HG03378 (cell line): ENCODE data around the gene PLPP3.

ENCODE experiments used
- ATAC-seq: cut with Tn5 transposase; IDR thresholded peaks from one replicate; pipeline ENCODE4 v1.9.1; 2021; ENCODE audit warnings: mild to moderate bottlenecking, moderate library complexity; ENCODE audit not compliant: unreplicated experiment

The PLPP3 gene

DNA sequence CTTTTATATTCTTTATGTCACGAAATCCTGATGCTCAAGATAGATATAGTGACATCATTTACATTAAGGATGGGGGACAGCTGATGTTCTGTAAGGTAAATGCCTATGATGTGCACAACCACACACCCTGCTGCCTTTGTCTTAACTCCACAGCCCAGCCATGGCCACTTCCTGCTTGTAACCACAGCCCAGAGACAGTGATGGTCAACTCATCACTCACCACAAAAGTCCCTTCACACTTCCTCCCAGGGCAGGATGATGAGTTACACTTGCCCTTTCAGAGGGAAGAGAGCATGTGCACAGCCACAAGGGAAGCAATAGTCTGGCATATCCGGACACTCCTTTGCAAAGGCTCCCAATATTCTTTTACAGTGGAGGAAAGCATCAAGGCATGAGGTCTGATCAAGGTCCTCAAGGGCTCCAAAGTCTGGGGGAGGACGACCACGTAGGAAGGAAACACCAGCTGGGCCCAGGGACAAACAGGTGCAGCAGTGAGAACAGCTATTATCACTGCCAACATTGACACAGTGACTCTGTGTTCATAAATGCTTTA, 53.8 kb downstream of the PLPP3 start:
- ATAC-seq, result peak; percentile 92

DNA sequence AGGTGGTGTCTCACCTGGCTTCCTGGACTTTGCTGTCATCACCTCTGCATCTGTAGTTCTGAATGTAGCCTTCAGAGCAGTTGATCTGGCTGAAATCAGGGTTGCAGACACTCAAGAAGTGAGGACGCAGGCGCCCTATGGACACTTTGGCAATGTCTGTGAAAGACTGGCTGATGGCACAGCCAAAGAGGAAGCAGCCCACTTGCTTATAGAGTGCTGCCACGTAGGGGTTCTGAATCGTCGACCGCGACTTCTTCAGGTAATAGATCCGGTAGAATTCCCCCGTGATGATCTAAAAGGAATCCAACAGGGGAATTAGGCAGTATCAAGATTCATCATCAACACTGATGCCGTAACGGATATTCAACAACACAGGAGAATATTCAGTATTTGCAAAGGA, 55.1 kb downstream of the PLPP3 start:
- ATAC-seq, result no peak

DNA sequence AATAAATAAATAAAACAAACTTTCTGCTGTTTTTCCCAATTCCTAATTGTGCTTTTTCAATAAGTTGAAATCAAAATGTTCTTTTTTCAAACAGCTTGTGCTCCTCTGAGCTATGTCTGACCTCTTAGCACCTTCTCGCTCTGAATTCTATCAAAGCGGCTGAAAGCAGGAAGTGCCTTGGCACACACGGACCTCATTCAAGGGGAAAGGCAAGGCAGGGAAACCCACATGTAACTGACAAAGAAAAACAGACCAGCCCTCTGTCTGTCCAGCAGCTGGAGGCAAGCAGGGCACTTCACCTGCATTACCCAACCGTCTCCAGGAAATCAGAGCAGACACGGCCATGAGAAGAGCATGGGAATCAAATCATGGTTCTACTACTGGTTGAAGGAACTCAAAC, 56.7 kb downstream of the PLPP3 start:
- ATAC-seq, result no peak

DNA sequence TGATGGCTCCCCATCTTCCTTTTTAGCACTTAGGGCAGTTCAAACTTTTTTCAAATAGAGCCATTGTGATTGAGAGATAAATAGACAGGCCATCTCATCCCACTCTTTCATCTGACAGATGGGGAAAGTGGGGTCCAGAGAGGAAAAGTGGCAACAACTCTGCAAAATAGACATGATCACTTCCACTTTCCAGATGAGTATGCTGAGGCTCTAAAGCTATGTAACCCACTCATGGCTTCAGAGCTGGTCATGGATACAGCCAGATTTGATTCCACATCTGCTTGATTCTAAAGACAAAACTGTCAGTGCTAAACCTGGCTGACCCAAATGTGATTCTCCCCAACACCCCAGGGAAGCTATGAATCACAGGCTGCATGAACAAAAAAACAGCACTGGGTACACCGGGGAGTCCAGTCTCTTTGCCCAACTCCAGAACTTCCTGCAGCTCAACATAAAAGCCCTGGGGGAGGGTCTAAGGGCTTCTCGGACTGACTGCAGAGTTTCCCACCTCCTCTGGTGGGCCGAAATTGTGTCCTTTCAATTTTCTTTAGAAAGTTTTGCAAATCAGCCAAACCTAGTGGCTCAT, 59.3 kb downstream of the PLPP3 start:
- ATAC-seq, result no peak

DNA sequence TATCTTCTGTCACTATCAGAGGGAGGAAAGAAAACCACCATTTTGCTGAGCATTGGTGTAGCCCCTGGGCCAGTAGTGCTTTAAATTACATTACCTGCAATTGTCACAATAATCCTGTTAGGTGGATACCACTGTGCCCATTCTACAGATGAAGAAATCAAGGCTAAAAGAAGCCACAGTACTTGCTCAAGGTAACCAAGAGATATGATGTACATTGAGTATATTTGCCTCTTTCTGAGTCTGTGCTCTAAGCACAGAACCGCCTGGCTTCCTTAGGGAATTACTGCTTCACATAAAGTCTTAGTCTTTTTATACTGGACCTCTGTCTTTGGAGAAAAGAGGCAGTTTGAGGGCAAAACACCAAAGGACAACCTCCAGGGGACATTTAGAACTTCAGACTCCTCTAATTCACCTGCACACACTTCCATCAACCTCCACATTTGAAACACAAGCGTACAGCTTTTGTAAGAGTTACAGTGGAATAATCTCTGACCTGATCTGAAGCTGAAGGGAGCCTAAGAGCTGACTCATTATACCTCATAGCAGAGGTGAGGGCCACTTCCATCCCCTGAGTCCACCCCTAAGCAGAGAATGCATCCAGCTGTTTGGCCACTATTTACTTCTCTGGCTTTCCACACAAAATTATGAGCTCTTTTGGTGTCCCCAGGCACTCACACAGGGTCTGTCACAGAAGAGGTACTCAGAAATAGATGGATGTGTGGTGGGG, 61.8 kb downstream of the PLPP3 start:
- no peak for ATAC-seq

DNA sequence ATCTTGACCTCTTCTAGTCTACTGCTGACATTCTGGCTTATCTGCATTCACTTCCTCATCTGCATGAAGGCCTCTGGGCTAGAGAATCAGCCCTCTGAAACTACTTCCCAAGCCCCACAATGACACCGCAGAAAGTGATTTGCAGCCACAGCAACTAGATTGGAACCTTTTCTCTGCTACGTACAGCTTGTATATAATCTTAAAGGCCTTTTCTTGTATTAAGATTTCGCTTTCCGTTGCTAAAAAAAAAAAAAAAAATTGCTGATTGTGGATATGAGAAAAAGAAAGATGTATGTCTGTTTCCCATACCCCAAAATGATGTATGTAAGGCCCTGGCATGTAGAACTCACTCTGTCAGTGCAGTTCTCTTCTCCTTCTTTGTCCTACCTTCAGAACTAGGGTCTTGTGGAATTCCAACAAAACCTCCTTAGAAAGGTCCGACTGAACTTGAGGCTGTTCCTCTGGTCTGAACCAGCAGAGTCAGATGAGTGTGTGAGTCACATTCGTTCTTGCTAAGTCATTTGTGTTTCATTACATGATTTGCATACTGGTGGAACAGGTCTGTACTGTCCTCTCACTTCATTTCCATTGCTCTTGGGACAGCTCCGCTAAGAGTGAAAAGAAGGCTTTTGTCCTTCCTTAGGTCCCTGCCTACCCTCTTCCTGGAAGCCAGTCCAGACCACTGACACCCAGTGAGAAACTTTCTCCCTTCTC, 62.7 kb downstream of the PLPP3 start:
- peak; percentile 93 for ATAC-seq

DNA sequence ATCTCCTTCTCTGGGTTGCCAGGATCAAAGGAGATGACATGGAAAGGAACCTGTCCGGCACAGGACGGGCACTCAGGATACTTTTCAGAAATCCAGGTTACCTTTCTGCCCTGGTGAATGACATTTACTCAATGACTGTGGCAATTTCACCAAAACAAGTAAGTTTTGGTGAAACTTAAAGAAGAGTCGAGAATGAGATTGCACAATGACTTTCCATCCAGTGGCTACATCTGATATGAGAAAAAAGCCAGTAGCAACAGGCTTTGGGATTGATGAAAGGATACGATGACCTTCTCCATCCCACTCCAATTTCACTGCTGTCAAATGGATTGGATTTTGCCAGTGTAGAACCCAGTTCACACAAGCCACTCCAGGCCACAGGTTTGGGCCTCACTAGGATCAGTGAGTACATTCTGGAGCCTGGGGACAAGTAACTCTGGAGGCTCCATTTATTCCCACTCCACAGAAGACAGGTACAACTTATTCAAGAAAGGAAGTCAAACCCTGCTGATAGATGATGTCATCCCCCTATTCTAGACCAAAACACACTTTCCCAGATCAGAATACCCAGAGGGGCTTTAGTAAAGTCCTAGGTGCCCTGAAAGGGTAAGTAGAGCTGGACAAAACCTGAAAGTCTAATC, 63.3 kb downstream of the PLPP3 start:
- ATAC-seq, result no peak

DNA sequence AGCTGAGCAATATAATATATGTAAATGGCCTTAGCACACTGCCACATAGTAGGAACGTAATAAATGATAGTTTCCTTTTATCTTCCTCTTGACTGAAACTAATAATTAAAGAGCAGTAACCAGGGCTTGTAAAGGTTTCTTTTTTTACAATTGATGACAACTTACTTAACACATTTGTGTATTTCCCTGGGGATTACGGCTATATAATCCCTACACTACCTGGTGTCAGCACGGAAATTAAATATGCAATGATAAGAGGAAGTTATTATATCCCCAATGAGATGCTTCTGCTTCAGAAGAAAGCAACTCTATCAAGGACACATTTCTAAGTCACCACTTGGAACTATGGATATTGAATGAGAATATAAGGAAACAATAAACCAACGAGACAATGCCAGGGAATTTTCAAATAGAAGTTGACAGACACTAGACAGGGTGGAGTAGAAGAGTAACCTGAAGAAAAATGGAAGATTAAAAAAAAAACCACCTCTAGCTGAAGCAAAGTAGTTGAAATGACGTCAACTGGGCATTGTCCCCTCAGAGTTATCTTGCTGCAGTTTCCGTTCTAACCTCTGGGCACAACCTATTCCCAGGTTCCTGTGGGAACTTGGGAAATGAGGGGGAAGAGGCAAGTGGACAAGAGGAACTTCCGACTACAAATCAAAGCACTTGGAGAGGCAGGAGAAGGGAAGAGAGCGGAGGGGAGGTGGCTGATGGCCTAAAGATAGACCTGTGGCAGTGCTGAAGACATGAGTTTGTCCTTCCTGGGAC, 66.5 kb downstream of the PLPP3 start:
- ATAC-seq, result no peak

DNA sequence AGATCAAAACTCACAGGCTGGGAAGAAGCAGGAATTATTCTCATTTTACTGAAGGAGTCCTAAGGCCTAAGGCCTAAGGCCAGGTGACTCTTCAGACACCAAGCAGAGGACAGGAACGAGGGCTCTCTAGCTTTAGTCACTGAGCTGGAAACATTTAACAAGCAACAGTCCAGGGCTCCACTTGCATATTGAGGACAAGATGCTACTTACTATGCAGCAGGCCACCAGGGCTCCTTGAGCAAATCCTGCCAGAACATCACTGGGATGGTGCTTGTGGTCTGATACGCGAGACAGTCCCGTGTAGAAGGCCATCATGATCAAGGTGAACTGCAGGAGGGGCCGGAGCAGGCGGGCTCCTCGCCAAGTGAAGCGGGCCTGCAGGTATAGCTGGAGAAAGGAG, 67.6 kb downstream of the PLPP3 start:
- no peak for ATAC-seq

DNA sequence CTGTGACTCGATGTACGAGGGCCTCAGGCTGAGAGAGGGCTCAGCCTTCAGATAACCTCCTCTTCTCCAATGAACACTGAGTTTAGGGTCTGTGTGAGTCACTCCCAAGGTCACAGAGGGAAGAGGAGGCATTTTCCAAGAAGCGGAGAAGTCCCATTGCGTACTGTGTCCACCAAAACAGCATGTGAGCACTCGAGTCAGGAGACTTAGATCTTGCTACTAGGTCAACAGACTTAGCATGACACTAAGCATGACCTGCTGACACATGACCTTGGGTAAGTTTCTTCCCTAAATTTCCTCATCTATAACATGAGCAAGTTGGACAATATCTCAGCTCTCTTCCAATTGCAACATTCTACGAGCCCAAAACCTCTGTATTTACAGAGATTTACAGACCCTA, 68.0 kb downstream of the PLPP3 start:
- ATAC-seq, result no peak

DNA sequence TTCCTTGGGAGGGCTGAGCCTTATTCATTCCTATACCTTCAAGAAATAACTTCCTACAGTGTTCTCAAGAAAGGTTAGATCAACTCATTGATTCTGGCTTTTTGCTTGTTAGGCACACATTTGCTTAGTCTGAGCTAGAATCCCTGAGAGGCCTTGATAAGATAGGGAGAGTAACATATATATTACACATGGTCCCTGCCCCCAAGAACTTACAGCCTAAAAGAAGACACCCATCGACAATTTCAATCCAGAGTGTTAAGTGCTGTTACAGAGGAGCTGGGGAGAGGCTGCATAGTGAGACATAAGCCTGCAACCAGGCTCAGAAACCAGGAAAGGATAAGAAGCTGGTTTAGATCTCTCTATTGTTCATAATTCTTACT, 68.7 kb downstream of the PLPP3 start:
- ATAC-seq, result no peak

DNA sequence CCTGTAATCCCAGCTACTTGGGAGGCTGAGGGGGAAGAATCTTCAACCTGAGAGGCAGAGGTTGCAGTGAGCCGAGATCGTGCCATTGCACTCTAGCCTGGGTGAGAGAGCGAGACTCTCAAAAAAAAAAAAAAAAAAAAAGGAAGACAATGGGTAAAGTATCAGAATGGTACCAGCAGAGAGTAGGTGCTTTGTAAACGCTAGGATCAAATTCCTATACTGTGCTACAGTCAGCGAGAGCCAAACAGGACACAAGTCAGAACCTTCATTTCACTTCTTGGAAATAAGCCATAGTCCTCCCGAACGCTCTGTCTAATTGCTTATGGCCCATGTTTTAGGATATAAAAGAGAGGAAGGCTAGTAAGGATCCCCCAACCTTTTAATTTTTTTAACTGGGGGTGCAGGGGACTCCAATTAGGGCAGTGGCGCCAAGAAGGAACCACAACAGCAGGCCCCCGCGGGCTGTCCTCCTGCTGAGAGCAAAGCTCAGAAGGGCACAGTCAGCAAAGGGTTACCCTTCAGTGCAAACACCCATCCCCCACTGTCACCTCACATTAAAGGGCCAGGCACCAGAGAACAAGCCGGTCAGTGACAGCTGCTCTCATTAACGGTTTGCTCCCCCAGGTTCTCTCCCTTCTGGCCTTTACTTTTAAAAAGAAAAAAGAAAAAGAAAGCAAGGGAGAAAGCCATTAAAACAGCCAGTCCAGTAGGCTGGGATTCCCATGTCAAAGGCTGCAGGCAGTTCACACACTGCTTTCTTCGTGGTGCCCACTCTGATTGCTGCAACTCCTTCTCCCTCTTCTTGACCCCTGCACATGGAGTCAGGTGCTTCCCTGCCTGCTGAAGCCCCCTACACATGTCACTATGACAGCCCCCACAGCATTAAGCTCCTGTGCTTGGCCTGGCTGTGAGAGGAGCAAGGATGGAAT, 69.4 kb downstream of the PLPP3 start:
- ATAC-seq, result no peak

DNA sequence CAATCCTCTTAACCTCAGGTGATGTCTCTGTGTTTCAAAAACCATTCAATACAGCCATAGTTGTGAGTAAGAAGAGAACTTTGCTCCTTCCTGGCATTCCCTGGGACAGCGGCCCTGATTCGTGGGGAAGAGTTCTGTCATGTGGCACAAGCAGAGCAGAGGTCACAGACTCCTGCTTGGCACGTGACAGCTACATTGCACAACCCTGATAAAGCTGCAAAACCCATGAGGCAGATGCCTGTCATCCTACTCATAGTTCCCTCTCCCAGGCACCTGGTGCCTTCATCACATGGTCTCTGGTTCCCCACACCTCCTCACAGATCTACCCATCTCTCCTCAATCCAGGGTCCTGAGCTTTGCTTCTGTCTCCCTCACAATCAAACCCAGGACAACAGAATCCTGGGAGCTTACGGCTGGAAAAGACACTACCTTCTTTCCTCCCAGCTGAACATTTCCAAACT, 70.8 kb downstream of the PLPP3 start:
- ATAC-seq, result no peak

DNA sequence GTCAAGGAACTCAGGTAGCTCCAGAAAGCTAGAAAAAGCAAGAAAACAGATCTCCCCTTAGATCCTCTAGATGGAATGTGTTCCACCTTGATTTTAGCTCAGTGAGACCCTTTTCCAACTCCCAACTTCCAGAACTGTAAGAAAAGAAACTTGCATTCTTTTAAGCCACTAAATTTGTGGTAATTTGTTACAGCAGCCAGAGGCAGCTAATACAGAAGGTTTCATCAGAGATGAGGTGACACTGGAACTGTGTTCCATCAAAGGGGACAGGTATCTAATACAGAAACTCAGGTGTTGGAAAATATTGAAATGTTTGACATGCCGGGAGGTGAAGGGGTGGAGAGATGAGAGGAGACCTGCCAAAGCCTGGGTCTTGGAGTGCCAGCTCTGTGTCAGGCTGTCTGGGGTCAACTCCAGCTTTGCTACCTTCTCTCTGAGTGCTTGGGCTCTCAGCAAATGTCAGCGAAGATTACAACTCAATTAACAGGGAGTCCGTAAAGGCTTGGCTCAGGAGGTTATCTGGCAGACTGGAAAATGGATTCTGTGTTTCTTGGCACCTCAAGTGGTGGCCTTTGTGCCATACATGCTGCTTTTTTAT, 71.3 kb downstream of the PLPP3 start:
- ATAC-seq, result no peak

DNA sequence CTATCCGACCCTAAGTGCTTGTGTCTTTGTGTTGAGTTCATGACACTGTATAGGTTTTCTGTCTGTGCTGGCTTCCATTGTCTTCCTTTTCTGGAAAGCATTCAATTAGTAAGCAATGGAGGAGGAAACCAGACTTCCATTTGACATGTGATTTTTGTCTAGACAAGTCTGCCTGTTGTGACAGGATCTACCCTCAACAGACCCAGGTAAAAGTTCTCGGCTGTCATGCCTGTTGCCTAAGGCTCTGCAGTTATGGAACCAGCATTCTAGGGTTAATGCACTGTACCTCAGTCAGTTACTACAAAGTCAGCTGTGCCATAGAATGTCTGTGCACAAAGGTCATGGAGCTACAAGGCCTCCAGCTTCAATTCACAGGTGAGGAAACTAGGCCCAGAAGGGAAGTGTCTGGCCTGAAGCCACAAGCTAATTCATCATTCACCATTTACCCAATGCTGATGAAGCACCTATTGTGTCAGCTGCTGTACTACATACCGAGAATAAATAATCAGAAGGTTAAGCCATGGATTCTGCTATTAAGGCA, 72.3 kb downstream of the PLPP3 start:
- ATAC-seq, result no peak

DNA sequence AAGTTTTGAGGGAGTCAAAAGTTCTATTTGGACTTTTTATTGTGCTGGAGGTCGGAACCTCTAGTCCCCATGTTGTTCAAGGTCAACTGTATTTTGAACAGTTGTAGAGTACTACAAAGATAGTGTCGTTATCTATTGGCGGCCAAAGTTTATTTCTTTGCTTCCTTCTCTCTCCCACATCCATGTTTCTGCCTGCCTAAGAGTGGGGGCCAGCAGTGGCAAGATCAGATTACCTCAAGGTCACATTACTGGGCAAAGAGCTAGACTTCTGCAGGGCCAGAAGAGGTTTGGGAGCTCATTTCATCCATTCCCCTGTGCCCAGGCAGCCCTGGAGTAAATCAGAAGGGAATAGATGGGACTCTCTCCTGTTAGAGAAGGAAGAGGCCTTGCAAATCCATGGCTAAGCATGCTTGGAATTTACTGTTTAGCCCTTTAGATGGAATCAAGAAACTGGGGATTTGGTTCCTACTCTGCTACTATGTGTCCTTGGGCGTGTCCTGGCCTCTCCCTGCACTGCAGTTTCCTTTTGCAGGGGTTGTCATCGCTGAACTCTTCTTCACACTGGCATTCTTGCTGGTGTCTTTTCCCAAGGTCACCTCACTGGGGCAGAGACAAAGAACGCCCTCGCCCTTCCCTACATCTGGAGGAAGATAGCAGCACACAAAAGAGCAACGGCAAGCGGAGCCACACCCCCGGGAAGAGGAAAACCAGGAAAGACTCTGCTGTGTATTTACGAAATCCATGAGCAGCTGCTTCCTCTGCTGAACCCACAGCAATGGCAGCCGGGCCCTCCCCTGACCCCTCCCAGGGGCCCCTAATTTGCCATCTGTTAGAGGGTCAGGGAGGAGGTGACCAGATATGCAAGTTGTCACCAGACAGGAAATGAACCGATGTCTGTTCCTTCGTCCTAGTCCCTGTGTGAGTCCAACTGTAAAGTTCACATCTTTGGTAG, 73.3 kb downstream of the PLPP3 start:
- ATAC-seq, result no peak

DNA sequence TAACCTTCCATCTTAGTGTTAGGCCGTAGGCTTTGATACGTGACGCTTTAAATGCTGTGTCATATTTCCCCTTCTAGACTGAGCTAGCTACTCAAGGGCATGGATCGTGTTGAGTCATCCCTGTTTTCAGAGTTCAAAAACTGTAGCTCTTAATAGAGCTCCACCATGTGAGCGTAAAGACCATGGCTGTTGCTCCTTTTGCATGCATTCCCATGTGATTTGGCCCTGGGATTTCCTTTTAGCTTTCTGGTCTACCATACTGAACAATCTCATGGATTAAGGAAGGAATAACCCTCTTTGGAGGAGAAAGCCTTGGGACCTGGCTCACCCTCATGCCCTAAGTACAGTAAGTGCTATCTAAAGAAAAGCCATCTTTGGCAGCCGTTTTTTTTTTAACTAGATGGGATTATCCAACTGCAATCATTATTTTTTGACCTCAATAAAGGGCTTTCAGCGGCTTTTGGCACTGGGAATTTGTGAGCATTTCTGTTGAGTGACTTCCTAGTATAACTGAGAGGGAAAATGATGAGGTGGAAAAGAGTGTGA, 76.6 kb downstream of the PLPP3 start:
- ATAC-seq, result no peak

DNA sequence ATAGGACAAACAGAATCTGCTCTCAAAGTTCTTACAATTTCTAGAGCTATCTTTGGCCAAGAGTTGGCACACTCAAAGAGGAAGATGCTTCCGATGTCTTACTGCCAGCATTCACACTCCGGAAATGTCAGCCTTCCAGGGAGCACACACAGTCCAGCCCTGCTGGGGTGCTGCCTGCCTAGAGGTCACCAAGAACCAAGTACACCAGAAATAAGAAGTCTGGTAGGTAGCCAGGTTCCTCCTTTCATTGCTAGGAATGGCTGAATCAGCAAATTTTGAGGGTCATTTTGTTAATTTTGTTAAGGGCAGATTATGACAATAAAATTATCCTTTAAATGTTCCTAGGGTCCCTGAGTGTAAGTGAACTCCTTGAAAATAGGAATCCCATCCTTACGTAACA, 77.5 kb downstream of the PLPP3 start:
- no peak for ATAC-seq
